ENCODE data around the gene SH3RF3.
"Not testable (repeated sequence)": the region's sequence is repeated elsewhere in the genome, so short reads cannot be mapped to it uniquely, and the experiment has no call there.

SH3RF3 gene

GRCh38 chr2:109128616-109129355 is at the start of gene SH3RF3:
SH3RF3 (plus strand) TSS chr2:109129205.
- DNase-seq: no peak

DNA sequence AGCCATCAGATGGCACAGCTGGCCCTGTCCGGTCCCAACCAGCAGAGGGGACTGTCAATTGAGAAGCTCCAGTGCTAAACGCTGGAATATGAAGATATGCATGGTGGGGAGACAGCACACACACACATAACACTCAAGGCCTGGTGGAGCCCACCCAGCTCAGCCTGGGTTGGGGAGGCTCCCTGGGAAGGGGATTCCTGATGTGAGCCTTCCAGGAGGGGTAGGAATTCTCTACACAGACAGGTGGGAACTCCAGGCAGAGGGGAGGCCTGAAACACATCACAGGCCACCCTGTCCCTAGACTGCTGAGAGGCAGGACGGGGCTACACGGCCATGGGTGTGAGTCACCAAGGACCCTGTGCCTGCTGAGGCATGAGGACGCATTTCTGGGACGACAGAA is 49.4 kb upstream of the SH3RF3 start:
- DNase-seq: no peak

DNA sequence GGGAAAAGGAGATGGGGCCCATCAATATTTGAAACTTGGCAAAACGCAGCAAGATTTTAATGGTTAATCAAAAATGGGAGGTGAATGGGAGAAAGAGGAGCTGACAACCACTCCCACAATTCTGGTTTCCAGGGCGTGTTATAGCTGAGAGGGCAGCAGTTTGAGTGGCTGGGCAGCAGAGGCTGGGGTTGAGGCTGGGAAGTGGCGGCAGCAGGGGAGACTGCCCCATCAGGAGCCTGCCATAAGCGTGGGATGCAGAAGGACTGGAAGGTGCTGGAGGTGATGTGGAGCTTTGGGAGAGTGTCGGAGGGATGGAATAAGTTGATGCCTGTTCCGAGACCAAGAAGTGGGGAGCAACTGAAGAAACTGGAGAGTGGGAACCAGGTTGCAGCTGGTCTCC is 48.9 kb upstream of the SH3RF3 start:
- DNase-seq: no peak

- DNase-seq: no peak
Measured at GRCh38 chr2:109080757-109081156, 48.2 kb upstream of the SH3RF3 start.

GRCh38 chr2:109081374-109081773 is 47.6 kb upstream of the SH3RF3 start:
- no peak for DNase-seq

GRCh38 chr2:109083771-109084170 is 45.2 kb upstream of the SH3RF3 start:
- DNase-seq: no peak

DNA sequence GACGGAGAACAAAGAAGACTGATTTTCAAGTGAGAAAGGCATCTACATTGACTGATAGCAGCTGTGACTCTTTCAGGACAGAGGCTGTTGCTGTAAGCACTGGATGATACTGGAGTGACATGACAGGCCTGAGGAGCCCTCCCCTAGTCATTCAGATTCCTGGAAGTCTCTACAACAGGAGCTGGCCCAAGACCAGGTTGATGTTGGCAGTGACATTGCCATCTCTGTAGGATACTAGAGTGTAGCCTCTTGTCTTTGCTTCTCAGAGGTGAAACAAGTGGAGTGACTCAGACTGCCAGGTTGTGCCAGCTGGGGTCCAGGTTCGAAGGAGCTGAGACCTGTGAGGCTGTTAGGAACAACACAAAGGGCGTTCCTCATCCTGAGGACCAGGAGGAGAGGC is 44.7 kb upstream of the SH3RF3 start:
- DNase-seq: no peak

DNA sequence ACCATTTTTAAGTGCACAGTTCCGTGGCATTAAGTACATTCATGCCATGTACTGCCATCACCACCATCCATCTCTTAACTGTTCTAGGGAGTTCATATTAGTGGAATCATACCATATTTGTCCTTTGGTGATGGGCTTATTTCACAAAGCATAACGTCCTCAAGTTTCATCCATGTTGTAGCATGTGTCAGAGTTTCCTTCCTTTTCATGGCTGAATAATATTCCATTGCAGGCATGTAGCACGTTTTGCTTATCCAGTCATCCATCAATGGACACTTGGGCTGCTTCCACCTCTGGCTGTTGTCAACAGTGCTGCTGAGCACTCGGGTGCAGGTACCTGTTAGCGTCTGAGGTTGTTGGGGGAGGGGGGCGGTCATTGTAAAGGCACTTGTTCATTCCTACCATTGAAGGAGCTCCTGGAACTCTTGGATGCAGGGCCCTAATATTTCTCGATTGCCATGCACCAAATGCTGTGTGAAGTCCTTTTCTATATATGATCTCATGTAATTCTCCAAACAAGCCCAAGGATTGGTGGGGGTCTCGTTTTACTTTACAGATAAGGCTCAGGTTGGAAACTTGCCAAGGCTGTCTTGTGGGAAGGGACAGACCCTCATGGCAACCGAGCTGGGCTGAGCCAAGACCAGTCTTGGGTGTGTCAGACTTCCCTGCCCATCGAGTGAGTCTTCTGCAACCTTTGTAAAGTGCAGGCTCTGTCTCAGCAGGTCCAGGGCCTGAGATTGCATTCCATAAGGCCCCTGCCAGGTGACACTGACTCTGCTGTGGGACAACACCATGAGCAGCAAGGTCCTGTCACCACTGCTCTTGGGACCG is 42.9 kb upstream of the SH3RF3 start:
- DNase-seq: no peak

- no peak for DNase-seq
Measured at GRCh38 chr2:109086743-109087020, 42.3 kb upstream of the SH3RF3 start.

- no peak for DNase-seq
Measured at GRCh38 chr2:109087055-109087663, 41.8 kb upstream of the SH3RF3 start.

DNA sequence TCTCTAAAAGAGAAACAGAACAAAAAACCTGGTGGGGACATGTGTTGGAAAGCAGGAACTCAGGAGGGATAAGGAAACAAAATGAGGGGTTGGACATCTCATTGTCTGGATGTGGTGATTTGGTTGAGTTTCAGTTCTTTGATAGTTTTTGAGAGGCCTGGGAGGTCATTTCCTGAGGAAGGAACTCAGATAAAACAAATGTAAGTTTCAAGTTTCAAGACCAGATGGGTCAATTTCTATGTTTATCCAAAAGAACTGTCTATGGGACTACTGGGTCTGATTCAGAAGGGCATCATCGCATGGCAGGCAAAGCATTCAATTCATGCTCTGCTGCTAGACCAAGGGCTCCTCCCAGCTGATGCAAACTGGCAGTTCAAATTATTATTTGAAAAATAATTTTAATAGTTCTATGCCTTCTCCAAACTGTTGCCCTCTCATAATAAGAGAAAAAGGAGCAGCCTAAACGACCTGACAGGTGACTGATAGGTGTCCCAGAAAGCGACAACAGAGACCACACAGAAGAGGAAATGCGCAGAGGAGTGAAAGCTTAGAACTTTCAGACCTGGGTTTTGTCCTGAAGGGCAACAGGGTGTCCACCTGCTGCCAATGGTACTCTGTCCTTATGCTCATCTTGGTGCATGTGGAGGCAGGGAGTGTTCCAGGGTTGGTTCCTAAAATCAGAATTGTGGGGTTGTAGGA is 39.3 kb upstream of the SH3RF3 start:
- no peak for DNase-seq

GRCh38 chr2:109091526-109091925 is 37.5 kb upstream of the SH3RF3 start:
- DNase-seq: no peak

GRCh38 chr2:109094144-109094543 is 34.9 kb upstream of the SH3RF3 start:
- no peak for DNase-seq

GRCh38 chr2:109098251-109098920 is 30.6 kb upstream of the SH3RF3 start:
- DNase-seq: no peak

GRCh38 chr2:109098921-109099273 is 30.1 kb upstream of the SH3RF3 start:
- DNase-seq: no peak

- DNase-seq: no peak
Measured at GRCh38 chr2:109102588-109103233, 26.3 kb upstream of the SH3RF3 start.

GRCh38 chr2:109105113-109105512 is 23.9 kb upstream of the SH3RF3 start:
- DNase-seq: no peak

- DNase-seq: no peak
Measured at GRCh38 chr2:109108740-109109139, 20.3 kb upstream of the SH3RF3 start.

DNA sequence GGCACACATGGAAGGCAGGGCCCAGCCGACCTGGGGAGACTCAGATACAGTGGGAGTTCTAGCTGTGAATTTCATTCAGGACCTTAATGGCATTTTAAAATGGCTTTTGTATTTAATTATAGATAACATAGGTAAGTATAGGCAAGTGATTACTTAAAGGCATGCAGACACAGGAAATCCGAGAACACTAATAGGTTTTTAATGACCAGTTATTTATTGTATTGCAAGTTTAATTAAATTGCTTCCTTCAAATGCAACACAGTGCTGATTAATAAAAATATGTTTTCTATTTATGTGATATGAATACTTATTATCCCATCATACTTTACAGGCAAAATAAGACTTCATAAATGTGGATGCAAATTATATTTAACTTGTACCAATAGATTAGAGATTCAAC is 19.7 kb upstream of the SH3RF3 start:
- no peak for DNase-seq

DNA sequence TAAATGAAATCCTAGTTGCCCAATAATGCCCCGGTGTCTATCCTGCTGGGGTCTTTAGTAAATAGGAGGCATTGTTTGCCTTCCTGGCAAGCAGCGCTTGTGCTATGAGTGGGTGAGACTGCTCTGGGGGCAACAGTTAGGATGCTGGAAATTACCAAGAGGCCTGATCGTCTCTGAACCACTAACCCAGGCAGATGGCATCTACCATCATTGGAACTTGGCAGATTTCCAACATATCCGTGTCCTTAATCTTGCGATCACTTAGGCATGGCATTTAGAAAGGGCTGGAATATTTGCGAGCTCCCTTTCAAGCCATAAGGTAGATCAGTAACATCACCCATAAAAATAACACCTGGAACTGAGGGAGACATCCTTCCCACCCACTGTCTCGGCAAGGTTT is 18.8 kb upstream of the SH3RF3 start:
- DNase-seq: no peak

DNA sequence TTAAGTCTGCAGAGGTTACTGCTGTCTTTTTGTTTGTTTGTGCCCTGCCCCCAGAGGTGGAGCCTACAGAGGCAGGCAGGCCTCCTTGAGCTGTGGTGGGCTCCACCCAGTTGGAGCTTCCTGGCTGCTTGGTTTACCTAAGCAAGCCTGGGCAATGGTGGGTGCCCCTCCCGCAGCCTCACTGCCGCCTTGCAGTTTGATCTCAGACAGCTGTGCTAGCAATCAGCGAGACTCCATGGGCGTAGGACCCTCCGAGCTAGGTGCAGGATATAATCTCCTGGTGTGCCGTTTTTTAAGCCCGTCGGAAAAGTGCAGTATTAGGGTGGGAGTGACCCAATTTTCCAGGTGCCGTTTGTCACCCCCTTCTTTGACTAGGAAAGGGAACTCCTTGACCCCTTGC is 11.8 kb upstream of the SH3RF3 start:
- not testable (repeated sequence) for DNase-seq

DNA sequence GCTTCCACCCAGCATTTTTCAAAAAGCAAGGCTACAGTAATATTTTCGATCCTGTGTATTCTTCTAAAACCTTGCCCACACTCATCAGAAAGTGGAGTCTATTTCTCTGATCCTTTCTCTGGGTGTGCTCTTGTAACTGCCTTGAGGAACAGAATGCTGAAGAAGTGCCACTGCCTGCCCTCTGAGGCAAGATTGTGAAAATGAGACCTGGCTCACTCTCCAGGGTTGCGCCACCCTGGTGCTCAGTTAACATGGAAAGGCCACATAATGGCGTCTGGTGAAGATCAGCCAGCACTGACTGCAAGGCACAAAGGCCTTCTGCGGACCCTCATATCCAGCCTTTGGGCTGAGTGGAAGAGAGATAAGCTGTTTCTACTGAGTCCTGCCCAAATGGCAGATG is 11.2 kb upstream of the SH3RF3 start:
- no peak for DNase-seq

GRCh38 chr2:109118321-109118720 is 10.7 kb upstream of the SH3RF3 start:
- DNase-seq: no peak
